ENCODE data around the gene KCNH6. TPM values are rescaled to one million over a fixed set of nuclear protein-coding genes. Genes with fewer than 3 reads are reported as not detected.
A peak's percentile ranks its signal among the peaks of the same experiment; 100 is the strongest.

KCNH6 gene
- polyA plus RNA-seq, 1 of the 3 experiments (the other 2 are of a cell fraction): 0.15 TPM

- Histone ChIP-seq H3K4me3 (ENCODE audit: low read depth in 2 of 2, low read length in 1 of 2) (no peak overlapping the region), H3K9ac (no peak overlapping the region), H3K36me3 (replicated peaks in 1 of 2; ENCODE audit: control insufficient read depth in 1 of 2, insufficient read depth in 2 of 2, low read length in 1 of 2) (peaks cover 0 to 4% of the 10 kb centered on the region in 2 experiments), H4K20me1 (ENCODE audit: insufficient read depth) (no peaks in the 10 kb centered on the region), H3K79me2 (ENCODE audit: insufficient read depth) (no peaks in the 10 kb centered on the region), H3K9me3 (no peaks in the 10 kb centered on the region), H3K27ac (ENCODE audit: low read depth in 2 of 2, low read length in 1 of 2) (peak overlapping the region in 1 of 2 experiments; percentile 84; a peak in 2 of 4 replicates), H3K4me2 (no peak overlapping the region), H2AFZ (ENCODE audit: low read depth) (no peak overlapping the region), H3K27me3 (ENCODE audit: insufficient read depth) (no peaks in the 10 kb centered on the region), H3K4me1 (ENCODE audit: control insufficient read depth in 1 of 2, insufficient read depth in 2 of 2, low read depth in 1 of 2, low read length in 1 of 2) (peaks cover 9 to 54% of the 10 kb centered on the region in 2 experiments; a peak in 3 of 4 replicates), H3F3A (replicated peaks; ENCODE audit: insufficient read depth) (no peaks in the 10 kb centered on the region), H3K9me2 (no peaks in the 10 kb centered on the region)
- TF ChIP-seq TCF12 (IDR thresholded peaks at IDR 0.05) (no peak), PBX3 (IDR thresholded peaks at IDR 0.05) (no peak), GATA2 (CRISPR knock-in tag; IDR thresholded peaks at IDR 0.05) (0 out of 2 replicates have a peak, but pooled peaks have one; percentile 5), SIN3A (IDR thresholded peaks at IDR 0.05; ENCODE audit: borderline replicate concordance, low read depth, low read length) (no peak), USF1 (IDR thresholded peaks at IDR 0.05; ENCODE audit: borderline replicate concordance, low read depth) (no peak), NFIC (IDR thresholded peaks at IDR 0.05; ENCODE audit: borderline replicate concordance) (no peak)
- POLR2A ChIA-PET: interaction anchor here (0.9 to 9.6 kb wide), 11 partner anchors 11 to 121 kb away, joined by 3 to 212 read pairs (median 6); partner anchors contain the start of genes CYB561, DCAF7 and TACO1
- 86% methylated on average over 21 of the region's 21 CpGs for WGBS (ENCODE audit: low lambda C conversion rate)
- peak; percentile 33 for DNase-seq
- CTCF ChIA-PET: interaction anchor here (0.6 to 13.7 kb wide), 15 partner anchors 7 to 214 kb away, joined by 3 to 708 read pairs (median 27); partner anchors contain the start of genes CYB561 and DCAF7
These were observed 42.9 kb upstream of the KCNH6 start for GRCh38 chr17:63480192-63480784.

- Histone ChIP-seq H3K9me3 (no peaks in the 10 kb centered on the region), H3K4me2 (no peak overlapping the region), H3K9me2 (no peaks in the 10 kb centered on the region), H3K4me3 (ENCODE audit: low read depth in 2 of 2, low read length in 1 of 2) (no peak overlapping the region), H3F3A (replicated peaks; ENCODE audit: insufficient read depth) (no peaks in the 10 kb centered on the region), H3K36me3 (replicated peaks in 1 of 2; ENCODE audit: control insufficient read depth in 1 of 2, insufficient read depth in 2 of 2, low read length in 1 of 2) (peaks cover 0 to 4% of the 10 kb centered on the region in 2 experiments), H3K4me1 (ENCODE audit: control insufficient read depth in 1 of 2, insufficient read depth in 2 of 2, low read depth in 1 of 2, low read length in 1 of 2) (peaks cover 9 to 47% of the 10 kb centered on the region in 2 experiments; a peak in 3 of 4 replicates), H4K20me1 (ENCODE audit: insufficient read depth) (no peaks in the 10 kb centered on the region), H3K79me2 (ENCODE audit: insufficient read depth) (no peaks in the 10 kb centered on the region), H3K27ac (ENCODE audit: low read depth in 2 of 2, low read length in 1 of 2) (peak overlapping the region in 1 of 2 experiments; percentile 84; a peak in 2 of 4 replicates), H3K9ac (no peak overlapping the region), H2AFZ (ENCODE audit: low read depth) (no peak overlapping the region), H3K27me3 (ENCODE audit: insufficient read depth) (no peaks in the 10 kb centered on the region)
- ChIA-PET CTCF (interaction anchor here (1.0 to 13.7 kb wide), 13 partner anchors 7 to 129 kb away, joined by 3 to 708 read pairs (median 25); partner anchors contain the start of genes CYB561 and DCAF7), POLR2A (interaction anchor here (0.7 to 9.6 kb wide), 9 partner anchors 9 to 120 kb away, joined by 3 to 212 read pairs (median 4); partner anchors contain the start of genes CYB561 and TACO1)
- WGBS (ENCODE audit: low lambda C conversion rate): 82% methylated on average over 8 of the region's 11 CpGs
- peak; percentile 75 for DNase-seq
- TF ChIP-seq EP300 (IDR thresholded peaks at IDR 0.05; ENCODE audit: borderline replicate concordance in 1 of 2, low read depth in 1 of 2, low read length in 1 of 2) (peak in 1 of 2 experiments; percentile 57; a peak in 1 of 4 replicates), RFX5 (IDR thresholded peaks at IDR 0.05; ENCODE audit: low read length) (no peak), RCOR1 (IDR thresholded peaks at IDR 0.05; ENCODE audit: low read length) (peak; percentile 62; the same call in 1 of the 2 replicates), IRF3 (IDR thresholded peaks at IDR 0.05; ENCODE audit: low read depth, low read length) (no peak), CTCF (IDR thresholded peaks at IDR 0.05) (no peak), MXI1 (IDR thresholded peaks at IDR 0.05; ENCODE audit: low read depth, low read length) (peak; percentile 31; the same call in 1 of the 2 replicates)
These were observed 42.2 kb upstream of the KCNH6 start for GRCh38 chr17:63480826-63481487.

All from SK-N-SH (cell line).